MCF 10A (cell line): ENCODE data around the gene RRP9. TPM values are rescaled to one million over a fixed set of nuclear protein-coding genes. Genes with fewer than 3 reads are reported as not detected.
A peak's percentile ranks its signal among the peaks of the same experiment; 100 is the strongest.

Experiments used
- BruUV-seq: library from RNA; stranded (reverse); fragments of 400-500 nt; replicated peaks from 2 replicates; lab custom pipeline; 2021; lab: Mats Ljungman, UMichigan
- CTCF ChIA-PET: fragments of 300-600 bp; sonication (Branson Sonifier 250); formaldehyde crosslinking; extraction: SDS; loops from one replicate; lab custom pipeline; 2021; ENCODE audit warnings: antibody characterized with exemption, inconsistent platforms; lab: Yijun Ruan, JAX
- POLR2A ChIA-PET: fragments of 300-600, 350-650 bp; sonication (Branson Sonifier 250); formaldehyde crosslinking; extraction: SDS; loops from one replicate; lab custom pipeline; 2020; ENCODE audit warnings: antibody characterized with exemption, inconsistent platforms; lab: Yijun Ruan, JAX
- DNase-seq: peaks from one replicate; pipeline ENCODE4 v3.0.0-alpha.2; 2018; ENCODE audit not compliant: unreplicated experiment
- H3K27ac Mint-ChIP-seq: one replicate; pipeline ENCODE4 v1.8.0; 2022; ENCODE audit warnings: mild to moderate bottlenecking, low read depth, mixed read lengths; ENCODE audit not compliant: unreplicated experiment
- H3K27me3 Mint-ChIP-seq: one replicate; pipeline ENCODE4 v1.8.0; 2022; ENCODE audit warnings: mixed read lengths; ENCODE audit not compliant: insufficient read depth, unreplicated experiment
- H3K36me3 Mint-ChIP-seq: one replicate; pipeline ENCODE4 v1.8.0; 2022; ENCODE audit warnings: mild to moderate bottlenecking, moderate library complexity, mixed read lengths; ENCODE audit not compliant: insufficient read depth, unreplicated experiment
- H3K4me1 Mint-ChIP-seq: one replicate; pipeline ENCODE4 v1.8.0; 2022; ENCODE audit warnings: mixed read lengths; ENCODE audit not compliant: insufficient read depth, unreplicated experiment
- H3K4me3 Mint-ChIP-seq: one replicate; pipeline ENCODE4 v1.8.0; 2022; ENCODE audit warnings: mild to moderate bottlenecking, moderate library complexity, mixed read lengths; ENCODE audit not compliant: unreplicated experiment
- H3K9me3 Mint-ChIP-seq: one replicate; pipeline ENCODE4 v1.8.0; 2022; ENCODE audit warnings: mixed read lengths; ENCODE audit not compliant: unreplicated experiment
- intact Hi-C: fragments of 100-400 bp; cut with micrococcal nuclease; formaldehyde crosslinking; loops from 2 replicates; pipeline ENCODE4 v1.14.1; 2022
- total RNA-seq: library from RNA; stranded (reverse); gene quantifications from 2 replicates; pipeline ENCODE4 v1.2.3, GENCODE V29; 2022
- TF ChIP-seq, protein P1 (sequence below): fragments of 200-600 bp; IDR thresholded peaks from one replicate; pipeline ENCODE4 v1.8.0; 2022; ENCODE audit warnings: antibody characterized with exemption, mild to moderate bottlenecking; ENCODE audit not compliant: unreplicated experiment

The RRP9 gene
- total RNA-seq, 1 experiment from 2014 or later = 80.2 TPM

GRCh38 chr3:51888463-51889105 is 53.1 kb downstream of the RRP9 start:
- BruUV-seq = no TSS peak
- intact Hi-C loops = no loop called here
- no peaks in the 10 kb centered on the region for H3K9me3 Mint-ChIP-seq
- no peak for DNase-seq
- peaks cover 38% of the 10 kb centered on the region for H3K27me3 Mint-ChIP-seq
- no peaks in the 10 kb centered on the region for H3K4me1 Mint-ChIP-seq
- H3K4me3 Mint-ChIP-seq = no peak overlapping the region
- TF ChIP-seq, protein P1, sequence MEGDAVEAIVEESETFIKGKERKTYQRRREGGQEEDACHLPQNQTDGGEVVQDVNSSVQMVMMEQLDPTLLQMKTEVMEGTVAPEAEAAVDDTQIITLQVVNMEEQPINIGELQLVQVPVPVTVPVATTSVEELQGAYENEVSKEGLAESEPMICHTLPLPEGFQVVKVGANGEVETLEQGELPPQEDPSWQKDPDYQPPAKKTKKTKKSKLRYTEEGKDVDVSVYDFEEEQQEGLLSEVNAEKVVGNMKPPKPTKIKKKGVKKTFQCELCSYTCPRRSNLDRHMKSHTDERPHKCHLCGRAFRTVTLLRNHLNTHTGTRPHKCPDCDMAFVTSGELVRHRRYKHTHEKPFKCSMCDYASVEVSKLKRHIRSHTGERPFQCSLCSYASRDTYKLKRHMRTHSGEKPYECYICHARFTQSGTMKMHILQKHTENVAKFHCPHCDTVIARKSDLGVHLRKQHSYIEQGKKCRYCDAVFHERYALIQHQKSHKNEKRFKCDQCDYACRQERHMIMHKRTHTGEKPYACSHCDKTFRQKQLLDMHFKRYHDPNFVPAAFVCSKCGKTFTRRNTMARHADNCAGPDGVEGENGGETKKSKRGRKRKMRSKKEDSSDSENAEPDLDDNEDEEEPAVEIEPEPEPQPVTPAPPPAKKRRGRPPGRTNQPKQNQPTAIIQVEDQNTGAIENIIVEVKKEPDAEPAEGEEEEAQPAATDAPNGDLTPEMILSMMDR = no peak
- H3K27ac Mint-ChIP-seq = no peak overlapping the region
- CTCF ChIA-PET = no interaction called here
- POLR2A ChIA-PET = no interaction called here
- H3K36me3 Mint-ChIP-seq = no peaks in the 10 kb centered on the region

DNA sequence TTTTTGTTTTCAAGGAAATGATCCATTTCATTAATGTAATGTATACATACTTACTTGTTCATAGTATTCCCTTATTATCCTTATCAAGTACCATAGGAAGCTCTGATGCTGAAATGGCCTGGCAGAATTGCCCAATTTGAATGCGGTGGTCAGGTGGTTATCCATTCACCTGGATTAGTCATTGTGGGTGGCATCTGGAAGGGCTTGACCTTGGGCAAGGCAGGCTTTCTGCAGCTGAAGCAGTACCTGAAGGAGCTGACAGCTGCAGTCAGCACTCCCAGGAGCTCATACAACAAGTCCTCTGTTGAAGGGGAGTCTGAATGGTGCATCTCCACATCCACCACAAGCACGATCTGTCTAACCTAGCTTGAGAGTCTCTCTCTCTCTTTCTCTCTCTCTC is 54.1 kb downstream of the RRP9 start:
- intact Hi-C loops = no loop called here
- TF ChIP-seq, protein P1 = no peak
- ChIA-PET CTCF (interaction anchor here (0.6 kb wide), 1 partner anchor 80 kb away, joined by 3 read pairs; no protein-coding TSS in a partner anchor), POLR2A (interaction anchor here (0.6 kb wide), 1 partner anchor 40 kb away, joined by 3 read pairs; no protein-coding TSS in a partner anchor)
- Mint-ChIP-seq H3K27ac (peak overlapping the region; percentile 21), H3K27me3 (peaks cover 46% of the 10 kb centered on the region), H3K36me3 (no peaks in the 10 kb centered on the region), H3K4me3 (no peak overlapping the region), H3K4me1 (no peaks in the 10 kb centered on the region), H3K9me3 (no peaks in the 10 kb centered on the region)
- peak; percentile 66 for DNase-seq
- no TSS peak for BruUV-seq

DNA sequence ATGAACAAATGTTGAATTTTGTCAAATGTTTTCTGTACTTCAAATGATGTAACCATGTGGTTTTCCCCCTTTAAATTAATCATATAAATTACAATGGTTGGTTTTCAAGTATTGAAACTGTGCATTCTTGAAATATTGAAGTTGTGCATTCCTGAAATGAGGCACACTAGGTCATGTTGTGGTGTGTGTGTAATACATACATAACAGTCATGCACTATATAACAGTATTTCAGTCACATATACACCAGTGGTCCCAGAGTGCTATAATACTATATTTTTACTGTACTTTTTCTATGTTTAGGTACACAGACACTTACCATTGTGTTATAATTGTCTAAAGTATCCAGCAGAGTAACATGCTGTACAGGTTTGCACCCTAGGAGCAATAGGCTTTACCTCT is 55.3 kb downstream of the RRP9 start:
- Mint-ChIP-seq H3K36me3 (no peaks in the 10 kb centered on the region), H3K27me3 (peaks cover 40% of the 10 kb centered on the region), H3K4me1 (no peaks in the 10 kb centered on the region), H3K9me3 (no peaks in the 10 kb centered on the region), H3K27ac (no peak overlapping the region), H3K4me3 (no peak overlapping the region)
- TF ChIP-seq, protein P1 = no peak
- POLR2A ChIA-PET = no interaction called here
- BruUV-seq = no TSS peak
- intact Hi-C loops = no loop called here
- DNase-seq = no peak
- CTCF ChIA-PET = no interaction called here

Other genes with a start within 250 kb of the RRP9 start
- 0.23 and 0.44 TPM in 2 replicates for gene GRM2, start 234.8 kb downstream of the RRP9 start, total RNA-seq
- not detected in 2 replicates for gene IQCF6, start 162.7 kb downstream of the RRP9 start, total RNA-seq
- gene IQCF2, start 80.3 kb downstream of the RRP9 start, total RNA-seq = not detected in 2 replicates
- gene IQCF5, start 66.3 kb downstream of the RRP9 start, total RNA-seq = not detected in 2 replicates
- not detected in 2 replicates for gene IQCF1, start 38.6 kb downstream of the RRP9 start, total RNA-seq
- 19.4 and 25.5 TPM in 2 replicates for gene PARP3, start 459 bp upstream of the RRP9 start, total RNA-seq
- gene GPR62, start 13.5 kb upstream of the RRP9 start, total RNA-seq = not detected in 2 replicates
- 26.4 TPM in 2 replicates for gene PCBP4, start 25.6 kb upstream of the RRP9 start, total RNA-seq
- gene ABHD14B, start 32.1 kb upstream of the RRP9 start, total RNA-seq = 48.9 and 49.8 TPM in 2 replicates
- gene ABHD14A, start 33.2 kb upstream of the RRP9 start, total RNA-seq = 4.0 and 8.1 TPM in 2 replicates
- gene ACY1, start 41.6 kb upstream of the RRP9 start, total RNA-seq = 109 and 164 TPM in 2 replicates
- gene RPL29, start 54.0 kb upstream of the RRP9 start, total RNA-seq = 1,551 and 1,602 TPM in 2 replicates
- 67.4 and 69.1 TPM in 2 replicates for gene DUSP7, start 114.7 kb upstream of the RRP9 start, total RNA-seq
- 7.5 and 9.8 TPM in 2 replicates for gene POC1A, start 212.5 kb upstream of the RRP9 start, total RNA-seq